Tongue (tissue), 1 donor: ENCODE data around the gene NPC2. TPM values are rescaled to one million over a fixed set of nuclear protein-coding genes. Genes with fewer than 3 reads are reported as not detected.

Source experiments
- total RNA-seq: library from RNA; depleted of rRNA; stranded (reverse); fragments of >200 nt; gene quantifications from one replicate; pipeline ENCODE4 v1.2.3, GENCODE V29; 2014

Gene NPC2
- total RNA-seq, 1 donor from 2014 or later = 67.7 TPM

Other genes with a start within 250 kb of the NPC2 start
- 29.0 TPM for gene ABCD4, start 190.4 kb downstream of the NPC2 start, total RNA-seq
- not detected for gene VRTN, start 144.8 kb downstream of the NPC2 start, total RNA-seq
- gene SYNDIG1L, start 67.1 kb downstream of the NPC2 start, total RNA-seq = not detected
- gene ISCA2, start 460 bp upstream of the NPC2 start, total RNA-seq = 14.8 TPM
- gene LTBP2, start 118.9 kb upstream of the NPC2 start, total RNA-seq = 29.1 TPM
- gene AREL1, start 219.8 kb upstream of the NPC2 start, total RNA-seq = 17.1 TPM
- 28.4 TPM for gene FCF1, start 219.8 kb upstream of the NPC2 start, total RNA-seq